ENCODE measurements around the gene ROBO2. TPM values are rescaled to one million over a fixed set of nuclear protein-coding genes. Genes with fewer than 3 reads are reported as not detected.

The ROBO2 gene
- total RNA-seq, 2 donors from 2014 or later: 9.8 to 9.9 TPM

- Histone ChIP-seq H3K27me3 (replicated peaks; ENCODE audit: insufficient read depth) (no peaks in the 10 kb centered on the region), H3K4me3 (no peak overlapping the region), H3K9me3 (no peaks in the 10 kb centered on the region), H3K4me1 (ENCODE audit: control insufficient read depth in 1 of 2, low read depth in 2 of 2) (no peaks in the 10 kb centered on the region), H3K36me3 (no peaks in the 10 kb centered on the region), H3K27ac (no peak overlapping the region)
- ATAC-seq (ENCODE audit: insufficient number of reproducible peaks, low FRiP score, low read depth): no peak
- no peak for TF ChIP-seq CTCF (IDR thresholded peaks at IDR 0.05)
- no peak for DNase-seq (ENCODE audit: low spot score)
Observed at GRCh38 chr3:77262361-77262760, 222.5 kb downstream of the ROBO2 start.

GRCh38 chr3:77267589-77267988, 227.7 kb downstream of the ROBO2 start:
- Histone ChIP-seq H3K9me3 (no peaks in the 10 kb centered on the region), H3K27me3 (replicated peaks; ENCODE audit: insufficient read depth) (no peaks in the 10 kb centered on the region), H3K27ac (no peak overlapping the region), H3K36me3 (no peaks in the 10 kb centered on the region), H3K4me3 (no peak overlapping the region), H3K4me1 (ENCODE audit: control insufficient read depth in 1 of 2, low read depth in 2 of 2) (no peaks in the 10 kb centered on the region)
- no peak for TF ChIP-seq CTCF (IDR thresholded peaks at IDR 0.05)
- ATAC-seq (ENCODE audit: insufficient number of reproducible peaks, low FRiP score, low read depth) (no peak), DNase-seq (ENCODE audit: low spot score) (no peak)

- Histone ChIP-seq H3K9me3 (no peaks in the 10 kb centered on the region), H3K4me3 (no peak overlapping the region), H3K4me1 (ENCODE audit: control insufficient read depth in 1 of 2, low read depth in 2 of 2) (no peaks in the 10 kb centered on the region), H3K27ac (no peak overlapping the region), H3K27me3 (replicated peaks; ENCODE audit: insufficient read depth) (no peaks in the 10 kb centered on the region), H3K36me3 (no peaks in the 10 kb centered on the region)
- no peak for TF ChIP-seq CTCF (IDR thresholded peaks at IDR 0.05)
- ATAC-seq (ENCODE audit: insufficient number of reproducible peaks, low FRiP score, low read depth): no peak
- DNase-seq (ENCODE audit: low spot score): no peak
Observed at GRCh38 chr3:77271306-77271705, 231.4 kb downstream of the ROBO2 start.

- no peak for TF ChIP-seq CTCF (IDR thresholded peaks at IDR 0.05)
- Histone ChIP-seq H3K27me3 (replicated peaks; ENCODE audit: insufficient read depth) (no peaks in the 10 kb centered on the region), H3K36me3 (no peaks in the 10 kb centered on the region), H3K27ac (no peak overlapping the region), H3K4me1 (ENCODE audit: control insufficient read depth in 1 of 2, low read depth in 2 of 2) (no peaks in the 10 kb centered on the region), H3K4me3 (no peak overlapping the region), H3K9me3 (no peaks in the 10 kb centered on the region)
- DNase-seq (ENCODE audit: low spot score): no peak
- ATAC-seq (ENCODE audit: insufficient number of reproducible peaks, low FRiP score, low read depth): no peak
Observed at GRCh38 chr3:77271711-77272110, 231.8 kb downstream of the ROBO2 start.

- no peak overlapping the region for H3K4me3 ChIP-seq
Observed at GRCh38 chr3:77279276-77279675, 239.4 kb downstream of the ROBO2 start.

More at GRCh38 chr3:77279276-77279675, 239.4 kb downstream of the ROBO2 start:
- no peak for TF ChIP-seq CTCF (IDR thresholded peaks at IDR 0.05)
- H3K27ac ChIP-seq: no peak overlapping the region
- no peaks in the 10 kb centered on the region for H3K27me3 ChIP-seq (replicated peaks; ENCODE audit: insufficient read depth)
- DNase-seq (ENCODE audit: low spot score): no peak
- H3K9me3 ChIP-seq: no peaks in the 10 kb centered on the region
- no peaks in the 10 kb centered on the region for H3K4me1 ChIP-seq (ENCODE audit: control insufficient read depth in 1 of 2, low read depth in 2 of 2)
- no peaks in the 10 kb centered on the region for H3K36me3 ChIP-seq
- no peak for ATAC-seq (ENCODE audit: insufficient number of reproducible peaks, low FRiP score, low read depth)
